ENCODE measurements around the gene FUT7. TPM values are rescaled to one million over a fixed set of nuclear protein-coding genes. Genes with fewer than 3 reads are reported as not detected.
"Not testable (repeated sequence)": the region's sequence is repeated elsewhere in the genome, so short reads cannot be mapped to it uniquely, and the experiment has no call there.

Gene FUT7
- polyA plus RNA-seq, 4 donors = 0.04 to 0.11 TPM; not detected in 2

- DNase-seq (ENCODE audit: low read depth in 4 of 4, low spot score in 3 of 4) = no peak
Observed at GRCh38 chr9:137067860-137068538, 36.1 kb upstream of the FUT7 start.

GRCh38 chr9:137066096-137066861 is 34.4 kb upstream of the FUT7 start:
- no peak for DNase-seq (ENCODE audit: low read depth in 4 of 4, low spot score in 3 of 4)

- no peak for DNase-seq (ENCODE audit: low read depth in 4 of 4, low spot score in 3 of 4)
Observed at GRCh38 chr9:137065336-137065967, 33.6 kb upstream of the FUT7 start.

DNA sequence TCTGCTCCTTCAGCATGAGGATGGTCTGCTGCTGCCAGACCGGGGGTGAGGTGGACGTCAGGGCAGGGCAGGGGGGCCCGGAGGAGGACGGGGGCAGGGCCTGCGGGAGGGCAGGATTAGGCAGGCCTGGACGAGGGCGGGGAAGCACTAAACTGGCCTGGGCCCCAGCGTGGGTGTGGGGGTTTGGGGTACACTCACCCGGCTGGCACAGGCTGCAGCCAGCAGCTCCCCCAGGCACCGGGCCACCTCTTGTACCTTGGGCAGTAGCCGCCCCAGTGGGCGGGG is 32.9 kb upstream of the FUT7 start:
- no peak for DNase-seq (ENCODE audit: low read depth in 4 of 4, low spot score in 3 of 4)

DNA sequence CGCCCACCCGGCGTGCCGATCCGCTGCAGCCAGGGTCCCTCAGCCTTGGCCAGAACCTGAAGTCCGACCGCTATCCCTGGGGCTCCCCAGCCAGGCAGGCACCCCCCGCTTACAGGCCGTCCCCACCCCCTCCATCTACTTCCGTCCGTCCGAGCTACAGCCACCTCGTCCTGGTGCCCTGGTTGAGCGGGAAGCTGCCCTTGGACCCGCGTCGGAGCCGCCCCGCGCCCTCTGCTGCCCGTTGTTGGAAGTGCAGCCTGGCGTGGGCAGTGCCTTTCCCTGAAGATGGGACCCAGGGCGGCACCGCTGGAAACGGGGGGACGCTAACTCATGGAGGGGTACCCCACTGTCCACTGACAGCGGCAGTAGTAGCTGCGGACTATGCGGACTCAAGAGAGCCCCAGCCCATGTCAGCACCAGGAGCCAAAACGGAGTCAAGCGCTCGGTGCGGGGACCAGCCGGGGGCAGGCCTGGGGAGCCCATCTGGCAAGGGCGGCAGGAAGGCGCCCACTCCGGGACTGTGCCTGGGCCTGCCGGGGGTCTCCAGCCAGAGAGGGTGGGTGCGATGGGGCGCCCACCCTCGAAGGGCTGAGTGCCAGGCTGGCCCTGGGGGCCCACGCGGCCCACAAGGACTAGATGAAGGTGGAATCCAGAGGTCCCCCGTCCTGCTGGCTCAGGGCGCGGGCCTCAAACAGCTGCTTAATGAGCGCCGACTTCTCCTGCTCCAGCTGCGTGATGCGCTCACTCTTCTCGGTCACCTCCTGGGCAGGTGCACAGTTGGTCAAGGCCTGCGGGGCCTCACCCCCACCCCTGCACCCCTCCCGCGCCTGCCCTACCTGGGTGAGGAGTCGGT is 32.4 kb upstream of the FUT7 start:
- DNase-seq (ENCODE audit: low read depth in 4 of 4, low spot score in 3 of 4) = no peak

GRCh38 chr9:137063311-137064026 is 31.6 kb upstream of the FUT7 start:
- no peak for DNase-seq (ENCODE audit: low read depth in 4 of 4, low spot score in 3 of 4)

- not testable (repeated sequence) for DNase-seq (ENCODE audit: low read depth in 4 of 4, low spot score in 3 of 4)
Observed at GRCh38 chr9:137062798-137063197, 30.9 kb upstream of the FUT7 start.

DNA sequence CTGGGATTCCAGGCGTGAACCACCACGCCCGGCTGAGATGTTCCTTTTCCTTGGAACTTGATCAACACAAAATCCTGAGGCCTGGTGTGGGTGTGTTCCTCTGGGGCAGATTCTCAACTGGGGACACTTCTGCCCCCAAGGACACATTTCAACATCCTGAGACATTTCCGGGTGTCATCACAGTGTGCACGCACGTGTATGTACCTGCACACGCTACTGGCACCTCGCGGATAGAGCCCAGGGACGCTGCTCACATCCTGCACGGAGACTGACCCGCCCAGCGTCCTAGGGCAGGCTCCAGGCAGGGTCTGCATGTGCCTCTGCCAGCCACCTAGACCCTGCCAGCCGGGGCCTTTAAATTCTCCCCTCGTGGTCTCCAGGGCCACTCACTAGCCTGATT is 30.5 kb upstream of the FUT7 start:
- DNase-seq (ENCODE audit: low read depth in 4 of 4, low spot score in 3 of 4) = no peak

- no peak for DNase-seq (ENCODE audit: low read depth in 4 of 4, low spot score in 3 of 4)
Observed at GRCh38 chr9:137058521-137059234, 26.8 kb upstream of the FUT7 start.

GRCh38 chr9:137057545-137057944 is 25.7 kb upstream of the FUT7 start:
- DNase-seq (ENCODE audit: low read depth in 4 of 4, low spot score in 3 of 4) = no peak

GRCh38 chr9:137056739-137057415 is 25.0 kb upstream of the FUT7 start:
- DNase-seq (ENCODE audit: low read depth in 4 of 4, low spot score in 3 of 4) = no peak

GRCh38 chr9:137055385-137056364 is 23.8 kb upstream of the FUT7 start:
- peak in 1 of 4 donors; percentile 63 for DNase-seq (ENCODE audit: low read depth in 4 of 4, low spot score in 3 of 4)

- DNase-seq (ENCODE audit: low read depth in 4 of 4, low spot score in 3 of 4) = no peak
Observed at GRCh38 chr9:137054932-137055384, 23.1 kb upstream of the FUT7 start.

- no peak for DNase-seq (ENCODE audit: low read depth in 4 of 4, low spot score in 3 of 4)
Observed at GRCh38 chr9:137053944-137054931, 22.4 kb upstream of the FUT7 start, which contains the start of gene ENTPD2. TSS of gene ENTPD2 (minus strand) at chr9:137054061. CDS start at chr9:137053997, 64 bp downstream.

DNA sequence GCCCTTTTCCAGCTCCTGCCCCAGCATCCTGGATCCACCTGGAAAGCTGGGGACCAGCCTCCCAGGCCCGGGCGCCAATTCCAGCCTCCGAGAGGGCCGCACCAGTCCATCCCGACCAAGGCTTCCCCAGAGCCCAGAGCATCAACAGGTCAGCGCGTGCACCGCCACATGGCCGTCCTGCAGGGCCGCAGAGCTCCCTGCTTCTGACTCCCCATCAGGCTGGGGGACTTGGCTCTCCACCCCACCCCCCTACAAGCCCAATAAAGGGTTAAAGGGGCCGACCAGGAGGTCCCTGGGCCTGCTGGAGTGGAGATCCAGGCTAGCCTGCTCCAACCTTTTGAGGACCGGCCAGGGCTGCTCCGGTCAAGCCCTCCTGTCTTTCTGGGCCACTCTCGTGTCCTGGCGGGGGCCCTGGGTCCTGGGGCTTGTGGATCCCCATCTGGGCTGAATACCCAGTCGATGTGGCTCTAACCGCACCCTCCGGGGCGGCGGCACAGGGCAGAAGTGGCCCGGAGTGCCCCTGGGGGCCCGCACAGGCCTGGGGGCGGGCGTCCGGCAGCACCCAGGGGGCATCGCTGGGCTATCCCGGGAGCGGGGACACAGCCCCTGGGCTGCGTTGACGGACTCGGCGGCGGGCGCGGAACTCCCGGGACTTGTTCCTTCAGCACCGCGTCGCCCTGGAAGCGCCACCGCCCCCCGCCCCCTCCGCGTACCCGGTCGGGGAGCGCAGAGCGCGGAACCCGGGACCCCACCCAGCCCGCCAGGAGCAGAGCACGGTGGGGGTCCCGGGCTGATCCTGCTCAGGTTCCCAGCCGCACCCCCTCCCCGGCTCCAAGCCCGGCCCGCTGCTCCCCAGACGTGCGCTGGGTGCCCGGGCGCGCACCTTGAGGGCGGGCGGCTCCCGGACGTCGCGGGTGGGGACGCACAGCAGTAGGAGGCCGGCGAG is 21.4 kb upstream of the FUT7 start:
- DNase-seq (ENCODE audit: low read depth in 4 of 4, low spot score in 3 of 4) = no peak

Data from right renal pelvis (tissue), 4 donors.